Mucosa of descending colon (tissue), 3 donors: ENCODE measurements around the gene VCL. TPM values are rescaled to one million over a fixed set of nuclear protein-coding genes. Genes with fewer than 3 reads are reported as not detected.
"Not testable (repeated sequence)": the region's sequence is repeated elsewhere in the genome, so short reads cannot be mapped to it uniquely, and the experiment has no call there.

Source experiments
- ATAC-seq: fragments of 200-7000 bp; cut with Tn5 transposase; one replicate; pipeline ENCODE4 v1.9.1; 2020; ENCODE audit warnings: mild to moderate bottlenecking, moderate library complexity
- DNase-seq, 3 donors: peaks; one replicate each; pipeline ENCODE4 v3.0.0-alpha.2; 2020
- H3K36me3 ChIP-seq: fragments of 200-600 bp; one replicate; pipeline ENCODE4 v1.8.0; 2021; ENCODE audit warnings: low read depth, mild to moderate bottlenecking
- H3K4me1 ChIP-seq: fragments of 200-600 bp; one replicate; pipeline ENCODE4 v1.8.0; 2021; ENCODE audit warnings: low read depth, mild to moderate bottlenecking
- H3K4me3 ChIP-seq: fragments of 200-600 bp; one replicate; pipeline ENCODE4 v1.8.0; 2021; ENCODE audit warnings: mild to moderate bottlenecking
- H3K9me3 ChIP-seq: fragments of 200-600 bp; one replicate; pipeline ENCODE4 v1.8.0; 2021; ENCODE audit warnings: mild to moderate bottlenecking
- intact Hi-C, 2 donors: fragments of 100-400 bp; cut with DNase I in 1 of 2; cut with micrococcal nuclease in 1 of 2; formaldehyde crosslinking; loops; one replicate each; pipeline versions ENCODE4 v1.11.0 to v1.11.1; 2022; cut with DNase I, micrococcal nuclease
- total RNA-seq, 3 donors: library from RNA; stranded (reverse); fragmentation: NEBNext Ultra II Directional in 2 of 3; extraction: Animal tissue kit (Norgen Biotek cat#: 25700) in 2 of 3; gene quantifications; one replicate each; pipeline versions ENCODE4 v1.2.1 to v1.2.4, GENCODE V29; 2021 to 2023
- TF ChIP-seq, protein P1 (sequence below): fragments of 200-600 bp; IDR thresholded peaks from one replicate; pipeline ENCODE4 v1.8.0; 2022; ENCODE audit warnings: antibody characterized with exemption, mild to moderate bottlenecking
- donor health status: DM: no; HTN: no; CAD: no; lungs with moderate emphysema.
- donor health status: DM: no; HTN: no; CAD: no.
- donor health status: DM: no; HTN: yes; CAD: no.

The VCL gene
- total RNA-seq, 3 donors from 2014 or later = 114 to 292 (median 117) TPM

DNA sequence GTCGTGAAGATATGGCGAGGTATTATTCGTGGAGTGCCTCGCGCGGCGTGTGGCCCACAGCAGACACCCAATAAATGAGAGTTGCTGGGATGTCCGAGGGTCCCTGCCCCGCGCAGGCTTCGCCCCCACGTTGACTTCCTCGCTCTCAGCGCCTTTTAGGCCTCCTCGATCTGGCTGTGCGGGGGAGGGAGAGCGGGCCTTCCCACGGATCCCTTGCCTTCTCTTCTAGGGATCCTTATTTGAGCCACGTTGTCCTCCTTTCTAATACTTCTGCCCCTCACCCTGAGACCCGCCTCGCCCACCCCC, 660 bp downstream of the VCL start:
- no peaks in the 10 kb centered on the region for H3K9me3 ChIP-seq
- ATAC-seq = peak; percentile 2
- H3K4me3 ChIP-seq = peak overlapping the region; percentile 90
- peak in 2 of 3 donors; percentile 53 to 63 for DNase-seq
- intact Hi-C loops = no loop called here
- no peaks in the 10 kb centered on the region for H3K36me3 ChIP-seq
- peaks cover 17% of the 10 kb centered on the region for H3K4me1 ChIP-seq
- TF ChIP-seq, protein P1, sequence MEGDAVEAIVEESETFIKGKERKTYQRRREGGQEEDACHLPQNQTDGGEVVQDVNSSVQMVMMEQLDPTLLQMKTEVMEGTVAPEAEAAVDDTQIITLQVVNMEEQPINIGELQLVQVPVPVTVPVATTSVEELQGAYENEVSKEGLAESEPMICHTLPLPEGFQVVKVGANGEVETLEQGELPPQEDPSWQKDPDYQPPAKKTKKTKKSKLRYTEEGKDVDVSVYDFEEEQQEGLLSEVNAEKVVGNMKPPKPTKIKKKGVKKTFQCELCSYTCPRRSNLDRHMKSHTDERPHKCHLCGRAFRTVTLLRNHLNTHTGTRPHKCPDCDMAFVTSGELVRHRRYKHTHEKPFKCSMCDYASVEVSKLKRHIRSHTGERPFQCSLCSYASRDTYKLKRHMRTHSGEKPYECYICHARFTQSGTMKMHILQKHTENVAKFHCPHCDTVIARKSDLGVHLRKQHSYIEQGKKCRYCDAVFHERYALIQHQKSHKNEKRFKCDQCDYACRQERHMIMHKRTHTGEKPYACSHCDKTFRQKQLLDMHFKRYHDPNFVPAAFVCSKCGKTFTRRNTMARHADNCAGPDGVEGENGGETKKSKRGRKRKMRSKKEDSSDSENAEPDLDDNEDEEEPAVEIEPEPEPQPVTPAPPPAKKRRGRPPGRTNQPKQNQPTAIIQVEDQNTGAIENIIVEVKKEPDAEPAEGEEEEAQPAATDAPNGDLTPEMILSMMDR = no peak

DNA sequence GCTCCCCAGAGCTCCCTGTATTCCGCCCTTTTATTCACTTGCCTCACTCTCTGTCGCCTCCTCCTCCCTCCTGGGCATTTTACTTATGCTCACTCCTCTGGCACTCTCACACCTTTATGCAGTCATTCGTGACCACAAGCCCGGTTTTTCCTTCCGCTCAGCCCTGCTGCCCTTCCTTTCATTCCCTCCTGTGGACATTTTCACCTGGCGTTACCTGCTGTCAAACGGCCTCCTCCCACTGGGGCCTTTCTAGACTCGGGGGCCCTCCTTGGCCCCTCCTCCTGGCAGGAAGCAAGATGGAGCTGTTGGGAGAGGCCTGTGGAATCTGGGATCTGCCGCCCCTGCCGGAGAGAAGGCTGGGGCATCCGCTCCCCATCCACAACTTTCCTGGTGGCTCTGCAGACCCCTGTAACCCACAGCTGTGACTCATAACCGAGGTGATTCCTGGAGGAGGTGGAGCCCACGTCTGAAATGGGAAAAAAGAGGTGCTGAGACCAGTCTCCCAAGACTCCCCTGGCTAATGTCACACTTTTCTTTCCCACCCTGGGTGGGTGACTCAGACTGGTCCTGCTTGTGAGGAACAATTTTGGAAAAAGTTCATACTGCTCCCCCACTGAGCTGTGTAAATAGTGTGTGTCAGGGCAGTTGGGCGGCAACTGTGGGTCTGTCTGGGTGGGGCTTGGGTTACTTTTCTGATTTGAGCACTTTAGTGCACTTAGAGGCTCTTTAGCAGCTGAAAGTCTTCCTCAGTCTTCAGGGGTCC, 1.2 kb downstream of the VCL start:
- peak overlapping the region; percentile 90 for H3K4me3 ChIP-seq
- TF ChIP-seq, protein P1 = no peak
- intact Hi-C loops = no loop called here
- ATAC-seq = peak; percentile 44
- no peaks in the 10 kb centered on the region for H3K36me3 ChIP-seq
- no peaks in the 10 kb centered on the region for H3K9me3 ChIP-seq
- DNase-seq = peak; percentile 76 to 80 (median 77)
- H3K4me1 ChIP-seq = peaks cover 17% of the 10 kb centered on the region

DNA sequence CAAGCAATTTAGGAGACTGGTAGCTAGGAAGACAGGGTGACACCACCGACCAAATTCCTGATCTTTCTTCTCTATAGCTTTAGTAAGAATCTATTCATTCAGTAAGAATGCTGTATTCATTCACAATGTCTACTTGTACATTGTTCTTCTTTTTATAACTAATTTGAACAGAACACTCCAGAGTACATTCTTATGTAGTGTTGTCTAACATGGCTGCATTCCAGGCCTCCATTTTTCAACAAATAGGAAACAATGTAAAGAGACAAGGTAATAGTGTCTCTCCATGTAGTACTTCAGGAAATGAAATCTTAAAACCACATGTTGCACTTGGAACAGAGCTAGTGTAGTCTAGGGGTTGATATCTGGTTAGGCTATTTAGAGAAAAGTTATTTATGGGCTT, 1.8 kb downstream of the VCL start:
- TF ChIP-seq, protein P1 = no peak
- H3K4me3 ChIP-seq = no peak overlapping the region
- H3K4me1 ChIP-seq = peaks cover 17% of the 10 kb centered on the region
- DNase-seq (peak in 1 of 3 donors; percentile 30), ATAC-seq (no peak)
- intact Hi-C loops = no loop called here
- no peaks in the 10 kb centered on the region for H3K9me3 ChIP-seq
- H3K36me3 ChIP-seq = no peaks in the 10 kb centered on the region

DNA sequence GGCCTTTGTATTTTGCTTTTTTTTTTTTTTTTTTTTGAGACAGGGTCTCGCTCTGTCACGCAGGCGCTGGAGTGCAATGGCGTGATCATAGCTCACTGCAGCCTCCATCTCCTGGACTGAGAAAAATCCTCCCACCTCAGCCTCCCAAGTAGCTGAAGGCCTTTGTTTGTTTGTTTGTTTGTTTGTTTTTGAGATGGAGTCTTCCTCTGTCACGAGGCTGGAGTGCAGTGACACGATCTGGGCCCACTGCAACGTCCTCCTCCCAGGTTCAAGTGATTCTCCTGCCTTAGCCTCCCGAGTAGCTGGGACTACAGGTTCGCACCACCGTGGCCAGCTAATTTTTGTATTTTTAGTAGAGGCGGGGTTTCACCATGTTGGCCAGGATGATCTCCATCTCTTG, 2.3 kb downstream of the VCL start:
- intact Hi-C loops, H3K4me3 ChIP-seq, DNase-seq, H3K36me3 ChIP-seq, ATAC-seq, H3K9me3 ChIP-seq: not testable (repeated sequence)
- H3K4me1 ChIP-seq = peaks cover 17% of the 10 kb centered on the region

DNA sequence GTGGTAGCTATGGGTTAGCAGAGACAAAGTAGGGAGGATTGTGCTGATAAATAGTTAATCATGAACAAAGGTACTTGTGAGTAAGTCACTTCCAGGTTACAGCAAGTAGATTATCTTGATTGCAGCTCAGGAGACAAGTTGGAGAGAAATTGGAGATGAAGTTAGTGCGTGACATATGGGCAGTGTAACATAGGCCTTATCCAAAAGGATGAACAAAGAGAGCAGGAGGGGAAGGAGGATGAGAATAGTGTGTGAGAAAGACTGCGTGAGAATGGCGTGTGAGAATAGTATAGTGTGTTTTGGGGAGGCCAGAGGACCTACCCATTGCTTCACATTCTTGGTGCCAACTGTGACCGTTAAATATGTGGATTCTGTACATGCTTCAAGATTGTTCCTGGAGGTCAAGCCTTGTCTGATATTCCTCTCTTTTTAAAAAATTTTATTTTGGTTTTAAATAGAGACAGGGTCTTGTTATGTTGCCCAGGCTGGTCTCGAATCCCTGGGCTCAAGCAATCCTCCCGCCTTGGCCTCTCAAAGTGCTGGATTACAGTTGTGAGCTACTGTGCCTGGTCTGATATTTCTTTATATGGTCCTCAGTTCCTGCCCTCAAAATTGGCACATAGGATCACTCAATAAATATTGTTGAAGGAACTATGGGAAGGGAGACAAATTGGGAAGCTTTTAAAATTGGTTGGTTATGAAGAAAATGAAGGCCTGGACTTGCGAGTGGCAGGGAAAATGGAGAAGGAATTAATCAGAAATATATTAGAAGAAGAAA, 3.2 kb downstream of the VCL start:
- no peak for DNase-seq
- no peaks in the 10 kb centered on the region for H3K9me3 ChIP-seq
- H3K4me1 ChIP-seq = peaks cover 17% of the 10 kb centered on the region
- no peaks in the 10 kb centered on the region for H3K36me3 ChIP-seq
- TF ChIP-seq, protein P1 = no peak
- no peak overlapping the region for H3K4me3 ChIP-seq
- ATAC-seq = no peak
- intact Hi-C loops = no loop called here

DNA sequence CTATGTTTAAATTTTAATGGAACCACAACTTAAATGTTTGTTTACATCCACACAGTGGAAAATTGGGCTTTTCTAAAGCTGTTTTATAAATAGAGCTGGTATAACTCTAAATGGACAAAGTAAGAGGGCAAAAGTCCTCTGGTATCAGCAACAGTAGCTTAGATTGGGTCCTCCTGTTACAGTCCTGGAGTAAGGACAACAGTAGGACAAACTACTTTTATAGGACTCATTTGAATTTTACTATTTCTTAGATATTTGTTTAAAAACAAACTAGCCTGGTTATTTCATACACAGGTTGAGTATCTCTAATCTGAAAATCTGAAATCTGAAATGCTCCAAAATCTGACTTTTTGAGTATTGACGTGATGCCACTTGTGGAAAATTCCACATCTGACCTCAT, 8.4 kb downstream of the VCL start:
- no peaks in the 10 kb centered on the region for H3K36me3 ChIP-seq
- H3K4me1 ChIP-seq = peaks cover 4% of the 10 kb centered on the region
- no peak for ATAC-seq
- no peak overlapping the region for H3K4me3 ChIP-seq
- TF ChIP-seq, protein P1 = no peak
- no peak for DNase-seq
- intact Hi-C loops = no loop called here
- H3K9me3 ChIP-seq = no peaks in the 10 kb centered on the region
